Erythroblast (primary cell): ENCODE results near the gene HOXD11.

Experiments
- DNase-seq, 2 experiments: peaks; one replicate each; lab custom pipeline; 2025; lab: John Stamatoyannopoulos, UW
- GATA1 ChIP-seq: IDR thresholded peaks from 2 replicates; pipeline ENCODE4 v1.6.1; 2011; ENCODE audit warnings: low read depth, mild to moderate bottlenecking, control low read depth, low read length, moderate library complexity
- POLR2A ChIP-seq: IDR thresholded peaks from 2 replicates; pipeline ENCODE4 v1.6.1; 2011; ENCODE audit warnings: mild to moderate bottlenecking, low read length

The HOXD11 gene

GRCh38 chr2:176093145-176093897 lies 13.8 kb upstream of the HOXD11 start:
- no peak for TF ChIP-seq POLR2A
- no peak for TF ChIP-seq GATA1
- DNase-seq: peak in 1 of 2 experiments; percentile 19

- DNase-seq: no peak
- TF ChIP-seq GATA1 (no peak), POLR2A (no peak)
Measured at GRCh38 chr2:176093898-176094249, 13.2 kb upstream of the HOXD11 start.

DNA sequence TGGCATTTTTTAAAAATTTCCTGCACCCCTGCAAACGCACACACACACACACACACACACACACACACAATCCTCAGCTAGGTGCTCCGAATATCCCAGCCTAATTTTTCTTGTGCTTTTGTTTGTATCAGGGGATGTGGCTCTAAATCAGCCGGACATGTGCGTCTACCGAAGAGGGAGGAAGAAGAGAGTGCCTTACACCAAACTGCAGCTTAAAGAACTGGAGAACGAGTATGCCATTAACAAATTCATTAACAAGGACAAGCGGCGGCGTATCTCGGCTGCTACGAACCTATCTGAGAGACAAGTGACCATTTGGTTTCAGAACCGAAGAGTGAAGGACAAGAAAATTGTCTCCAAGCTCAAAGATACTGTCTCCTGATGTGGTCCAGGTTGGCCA lies 12.7 kb upstream of the HOXD11 start:
- no peak for DNase-seq
- no peak for TF ChIP-seq POLR2A
- no peak for TF ChIP-seq GATA1

GRCh38 chr2:176095421-176095820 lies 11.7 kb upstream of the HOXD11 start:
- no peak for DNase-seq
- no peak for TF ChIP-seq GATA1
- TF ChIP-seq POLR2A: no peak

DNA sequence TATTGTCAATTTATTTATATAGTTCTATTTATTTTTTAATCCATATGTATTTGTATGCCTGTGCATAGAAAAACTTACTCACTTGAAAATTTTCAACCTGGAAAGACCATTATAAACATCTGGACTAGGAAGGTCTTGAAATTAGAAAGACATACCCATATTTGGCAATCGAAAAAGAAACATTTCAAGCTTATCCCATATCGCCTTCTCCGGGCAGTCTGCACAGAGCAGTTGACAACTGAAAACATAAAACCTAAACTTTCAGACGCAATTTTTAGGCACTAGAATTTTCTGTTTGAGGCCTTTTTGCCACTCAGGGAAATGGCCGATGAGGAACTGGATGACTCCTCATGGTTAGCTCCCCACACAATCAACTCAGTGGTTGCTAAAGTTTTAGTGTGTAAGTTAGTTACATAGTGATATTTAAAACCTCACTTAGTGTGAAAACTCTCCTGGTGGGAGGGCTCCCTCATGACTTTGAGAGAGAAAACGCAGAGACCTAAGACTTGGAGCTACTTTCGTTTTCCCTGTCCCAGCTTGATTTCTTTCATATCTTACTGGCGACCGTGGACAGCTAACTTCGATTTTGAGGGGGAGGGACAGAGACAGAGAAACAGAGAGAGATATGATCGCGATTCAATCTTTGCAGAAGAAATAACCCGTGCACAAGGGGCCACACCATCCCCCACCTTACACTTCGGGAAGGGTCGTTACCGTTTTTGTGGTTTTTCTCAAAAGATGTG lies 10.7 kb upstream of the HOXD11 start:
- DNase-seq: peak in 1 of 2 experiments; percentile 21
- TF ChIP-seq GATA1 (no peak), POLR2A (no peak)

GRCh38 chr2:176096986-176097819 lies 9.9 kb upstream of the HOXD11 start:
- peak; percentile 63 to 75 for DNase-seq
- TF ChIP-seq GATA1: no peak
- TF ChIP-seq POLR2A: no peak

DNA sequence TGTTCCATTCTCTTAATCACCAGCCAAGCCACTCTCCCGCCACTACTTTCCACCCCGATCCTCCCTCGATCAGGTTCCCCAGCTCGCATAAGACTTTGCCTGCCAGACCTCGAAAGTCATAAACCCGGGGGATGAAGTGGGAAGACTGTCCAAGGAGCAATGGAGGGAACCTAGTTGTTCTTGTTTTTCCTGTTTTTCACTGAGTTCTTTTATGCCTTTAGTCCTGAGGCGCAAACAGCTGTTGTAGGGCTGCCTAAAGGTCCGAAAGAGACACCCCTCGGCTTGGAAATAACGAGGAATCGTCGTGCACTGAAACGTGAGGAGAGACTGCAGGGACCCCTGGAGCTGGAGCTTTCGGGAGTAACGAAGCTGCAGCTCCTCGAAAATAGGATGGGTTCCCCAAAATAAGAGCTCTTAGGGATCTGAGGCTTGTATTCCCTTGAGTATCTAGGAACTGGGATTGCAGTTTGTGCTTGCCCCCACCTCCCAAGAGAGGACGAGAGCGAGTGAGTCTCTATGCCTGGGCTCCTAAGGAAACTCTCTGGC lies 9.2 kb upstream of the HOXD11 start:
- TF ChIP-seq POLR2A (no peak), GATA1 (no peak)
- DNase-seq: no peak

DNA sequence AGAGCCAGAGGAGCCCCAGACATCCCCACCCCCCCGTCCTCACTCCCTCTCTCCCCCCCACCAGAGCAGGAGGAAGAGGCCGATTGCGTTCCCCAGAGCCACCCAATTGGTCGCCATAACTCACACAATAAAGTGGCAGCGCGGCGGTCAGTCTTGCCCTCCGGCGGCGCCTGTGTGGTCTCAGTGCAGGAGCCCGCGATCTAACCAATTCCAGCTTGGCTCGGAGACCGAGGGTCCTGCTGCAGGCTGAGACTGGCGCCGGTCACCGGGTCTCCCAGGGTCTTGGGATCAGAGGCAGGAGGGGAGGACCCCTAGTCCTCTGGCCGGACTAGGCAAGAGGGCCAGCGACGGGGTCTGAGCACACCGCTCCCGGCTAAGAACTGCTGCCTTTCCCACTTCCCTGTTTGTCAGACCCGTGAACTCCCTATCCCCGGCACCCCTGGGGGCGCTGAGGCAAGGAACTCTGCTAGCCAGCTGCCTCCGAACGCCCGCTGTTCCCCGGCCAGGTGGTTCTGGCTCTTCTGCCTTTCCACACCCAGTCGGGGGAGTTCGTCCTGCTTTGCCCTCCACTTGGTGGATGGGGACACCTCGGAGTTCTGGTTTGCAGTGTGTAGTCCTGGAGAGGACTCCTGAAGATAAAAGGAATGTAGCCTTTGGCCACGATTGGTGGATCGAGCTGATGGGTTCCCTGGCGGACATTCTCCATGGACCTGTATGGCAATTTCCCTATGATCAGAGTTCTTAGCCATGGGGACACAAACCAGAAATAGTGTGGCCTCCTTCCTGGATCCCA lies 8.5 kb upstream of the HOXD11 start:
- TF ChIP-seq GATA1 (no peak), POLR2A (no peak)

DNA sequence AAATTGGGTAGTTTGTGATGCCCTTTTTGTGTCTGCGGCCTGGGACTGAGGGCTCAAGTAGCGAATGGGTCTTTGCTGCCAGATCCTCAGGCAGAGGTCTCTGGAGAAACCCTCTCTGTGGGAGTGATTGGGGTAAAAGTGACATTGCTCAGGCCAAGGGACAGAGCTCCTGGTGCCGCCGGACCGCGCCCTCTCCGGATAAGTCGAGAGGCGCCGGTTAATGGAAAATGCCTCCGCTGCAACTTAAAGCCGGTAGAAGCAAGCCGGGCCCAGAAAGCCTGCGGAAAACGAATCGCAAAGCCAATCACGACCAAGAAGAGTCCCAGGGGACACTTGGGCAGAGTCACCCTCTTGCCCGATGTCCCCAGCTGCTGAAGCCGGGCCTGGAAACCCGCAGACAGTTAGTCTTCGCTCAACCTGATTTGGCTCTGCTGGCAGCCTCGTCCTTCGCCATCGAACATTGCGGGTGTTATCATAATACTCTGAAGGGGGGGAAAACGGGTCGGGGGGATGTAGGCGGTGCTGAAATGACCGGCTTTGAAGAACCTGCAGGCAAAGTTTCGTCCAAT lies 7.8 kb upstream of the HOXD11 start:
- TF ChIP-seq POLR2A: no peak
- no peak for TF ChIP-seq GATA1
- DNase-seq: no peak

More for the DNA sequence above, 8.5 kb upstream of the HOXD11 start:
- no peak for DNase-seq

- TF ChIP-seq GATA1: no peak
- TF ChIP-seq POLR2A: no peak
Measured at GRCh38 chr2:176099728-176100546, 7.1 kb upstream of the HOXD11 start, which contains the start of gene HOXD12. TSS of gene HOXD12 (plus strand) at chr2:176099795. CDS start at chr2:176099802, 7 bp downstream.

DNA sequence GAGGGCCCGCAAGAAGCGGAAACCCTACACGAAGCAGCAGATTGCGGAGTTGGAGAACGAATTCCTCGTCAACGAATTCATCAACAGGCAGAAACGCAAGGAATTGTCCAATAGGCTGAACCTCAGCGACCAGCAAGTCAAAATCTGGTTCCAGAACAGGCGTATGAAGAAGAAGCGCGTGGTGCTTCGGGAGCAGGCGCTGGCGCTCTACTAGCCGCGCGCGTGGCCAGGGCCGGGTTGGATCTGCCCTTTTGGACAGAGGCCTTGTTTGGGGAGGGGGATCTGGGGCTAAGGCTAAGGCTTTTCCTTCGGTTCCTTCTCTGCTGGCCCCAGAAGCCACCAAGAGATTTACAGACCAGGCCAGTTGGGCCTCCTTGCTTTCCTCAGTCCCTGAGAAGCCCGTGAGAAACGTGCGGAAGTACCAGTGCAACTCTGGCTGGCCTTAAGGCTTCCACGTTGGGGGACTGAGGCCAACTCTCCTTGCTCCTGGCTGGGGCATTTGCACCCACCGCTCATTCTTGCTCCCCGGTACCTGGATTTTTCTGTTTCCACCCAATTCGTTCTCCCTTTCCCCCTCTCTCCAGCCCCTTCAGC lies 6.4 kb upstream of the HOXD11 start:
- DNase-seq: no peak
- no peak for TF ChIP-seq GATA1
- TF ChIP-seq POLR2A: no peak

More at GRCh38 chr2:176099728-176100546, 7.1 kb upstream of the HOXD11 start, which contains the start of gene HOXD12:
- no peak for DNase-seq
